ENCODE data around the gene ODF2. TPM values are rescaled to one million over a fixed set of nuclear protein-coding genes. Genes with fewer than 3 reads are reported as not detected.
"Not testable (repeated sequence)": the region's sequence is repeated elsewhere in the genome, so short reads cannot be mapped to it uniquely, and the experiment has no call there.

ODF2 gene
- total RNA-seq, 2 donors from 2014 or later, result 27.0 to 65.8 TPM

- no peak for TF ChIP-seq CTCF (IDR thresholded peaks at IDR 0.05)
- no peak for TF ChIP-seq POLR2A (IDR thresholded peaks at IDR 0.05)
- no peak for TF ChIP-seq POLR2AphosphoS5 (IDR thresholded peaks at IDR 0.05)
- intact Hi-C loops (cut with DNase I), result no loop called here
- 90% methylated on average over 17 of the region's 17 CpGs for WGBS
- Histone ChIP-seq H3K27ac (no peak overlapping the region), H3K9me3 (no peaks in the 10 kb centered on the region), H3K36me3 (no peaks in the 10 kb centered on the region), H3K4me3 (no peak overlapping the region), H3K27me3 (replicated peaks; ENCODE audit: insufficient read depth) (no peaks in the 10 kb centered on the region), H3K4me1 (replicated peaks) (no peaks in the 10 kb centered on the region)
- no peak for DNase-seq (ENCODE audit: low spot score)
Measured at GRCh38 chr9:128434340-128434739, 21.5 kb upstream of the ODF2 start.

GRCh38 chr9:128435611-128436010, 20.2 kb upstream of the ODF2 start:
- no peak overlapping the region for H3K4me3 ChIP-seq
- TF ChIP-seq CTCF (IDR thresholded peaks at IDR 0.05) (no peak), POLR2A (IDR thresholded peaks at IDR 0.05) (no peak), POLR2AphosphoS5 (IDR thresholded peaks at IDR 0.05) (no peak)
- WGBS, result 93% methylated on average over 18 of the region's 18 CpGs
- H3K27ac ChIP-seq, result no peak overlapping the region
- DNase-seq (ENCODE audit: low spot score), result no peak
- H3K4me1 ChIP-seq (replicated peaks), result no peaks in the 10 kb centered on the region
- H3K27me3 ChIP-seq (replicated peaks; ENCODE audit: insufficient read depth), result no peaks in the 10 kb centered on the region
- no peaks in the 10 kb centered on the region for H3K36me3 ChIP-seq
- intact Hi-C loops (cut with DNase I), result no loop called here
- no peaks in the 10 kb centered on the region for H3K9me3 ChIP-seq

DNA sequence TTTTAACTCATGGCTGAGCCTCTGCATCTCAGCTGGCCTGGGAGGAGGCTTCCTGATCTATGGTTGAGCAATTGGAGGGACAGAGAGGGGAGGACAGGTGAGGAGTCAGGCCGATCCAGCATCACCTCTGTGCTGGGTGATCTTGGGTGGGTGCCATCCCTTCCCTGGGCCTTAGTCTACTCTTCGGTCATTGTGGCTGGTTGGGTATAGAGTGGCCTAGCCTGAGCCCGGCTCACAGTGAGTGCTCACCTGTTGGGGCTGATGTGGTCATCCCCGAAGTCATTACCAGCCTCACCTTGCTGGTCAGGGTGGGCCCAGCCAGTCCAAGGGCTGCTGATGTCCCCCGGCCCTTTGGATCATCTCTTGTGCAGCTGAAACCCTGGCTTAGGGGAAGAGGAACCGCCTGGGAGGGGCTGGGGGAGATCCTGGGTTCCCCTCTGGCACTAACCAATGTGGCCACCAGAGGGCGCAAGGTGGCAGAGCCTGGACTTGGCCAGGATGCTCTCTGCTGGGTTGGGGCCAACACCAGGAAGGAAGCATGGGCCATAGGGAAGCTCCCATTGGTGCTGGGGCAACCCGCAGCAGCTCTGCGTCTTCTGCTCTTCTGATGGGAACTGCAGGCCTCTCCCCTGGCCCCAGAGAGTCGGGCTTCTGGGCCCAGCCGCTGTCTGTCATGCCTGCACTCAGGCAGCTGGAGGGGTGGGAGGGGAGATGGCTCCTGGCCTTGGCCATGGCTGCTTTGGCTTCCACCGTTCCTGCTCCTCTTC, 17.3 kb upstream of the ODF2 start:
- Histone ChIP-seq H3K27ac (no peak overlapping the region), H3K9me3 (no peaks in the 10 kb centered on the region), H3K4me3 (no peak overlapping the region), H3K27me3 (replicated peaks; ENCODE audit: insufficient read depth) (no peaks in the 10 kb centered on the region), H3K4me1 (replicated peaks) (no peaks in the 10 kb centered on the region), H3K36me3 (no peaks in the 10 kb centered on the region)
- intact Hi-C loops (cut with DNase I), result no loop called here
- peak; percentile 72 for DNase-seq (ENCODE audit: low spot score)
- WGBS, result 36% methylated on average over 12 of the region's 12 CpGs
- no peak for TF ChIP-seq POLR2A (IDR thresholded peaks at IDR 0.05)
- peak; percentile 81 for TF ChIP-seq POLR2AphosphoS5 (IDR thresholded peaks at IDR 0.05)
- TF ChIP-seq CTCF (IDR thresholded peaks at IDR 0.05), result peak; percentile 80 to 92 (median 89)

DNA sequence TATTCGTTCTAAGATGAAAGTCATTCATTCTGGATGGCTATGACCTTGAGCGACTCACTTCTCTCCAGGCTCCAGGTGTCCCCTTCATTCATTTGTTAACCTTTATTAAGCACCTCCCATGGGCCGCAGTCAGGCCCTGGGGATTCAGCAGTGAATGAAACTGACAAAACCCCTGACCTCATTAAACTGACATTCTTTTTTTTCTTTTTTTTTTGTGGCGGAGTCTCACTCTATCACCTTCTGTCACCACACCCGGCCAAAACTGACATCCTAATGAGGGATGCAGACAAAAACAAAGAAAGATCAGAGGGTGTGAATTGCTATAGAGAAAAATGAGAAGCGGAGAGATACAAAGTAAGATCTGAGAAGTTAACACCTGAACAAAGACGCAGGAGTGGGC, 16.5 kb upstream of the ODF2 start:
- intact Hi-C loops (cut with DNase I), result no loop called here
- Histone ChIP-seq H3K9me3 (no peaks in the 10 kb centered on the region), H3K27ac (no peak overlapping the region), H3K36me3 (no peaks in the 10 kb centered on the region), H3K27me3 (replicated peaks; ENCODE audit: insufficient read depth) (no peaks in the 10 kb centered on the region), H3K4me1 (replicated peaks) (no peaks in the 10 kb centered on the region), H3K4me3 (no peak overlapping the region)
- DNase-seq (ENCODE audit: low spot score), result no peak
- TF ChIP-seq POLR2A (IDR thresholded peaks at IDR 0.05) (no peak), POLR2AphosphoS5 (IDR thresholded peaks at IDR 0.05) (no peak), CTCF (IDR thresholded peaks at IDR 0.05) (no peak)
- 89% methylated on average over 7 of the region's 7 CpGs for WGBS

- no peaks in the 10 kb centered on the region for H3K9me3 ChIP-seq
- no peak for TF ChIP-seq CTCF (IDR thresholded peaks at IDR 0.05)
- TF ChIP-seq POLR2A (IDR thresholded peaks at IDR 0.05), result no peak
- TF ChIP-seq POLR2AphosphoS5 (IDR thresholded peaks at IDR 0.05), result no peak
- no peaks in the 10 kb centered on the region for H3K27me3 ChIP-seq (replicated peaks; ENCODE audit: insufficient read depth)
- intact Hi-C loops (cut with DNase I), result no loop called here
- no peaks in the 10 kb centered on the region for H3K36me3 ChIP-seq
- H3K4me3 ChIP-seq, result no peak overlapping the region
- 21% methylated on average over 6 of the region's 6 CpGs for WGBS
- H3K4me1 ChIP-seq (replicated peaks), result no peaks in the 10 kb centered on the region
- H3K27ac ChIP-seq, result no peak overlapping the region
- DNase-seq (ENCODE audit: low spot score), result no peak
Measured at GRCh38 chr9:128442150-128442549, 13.7 kb upstream of the ODF2 start.

- H3K4me1 ChIP-seq (replicated peaks); DNase-seq (ENCODE audit: low spot score); H3K36me3 ChIP-seq; H3K27ac ChIP-seq; H3K4me3 ChIP-seq; H3K9me3 ChIP-seq; intact Hi-C loops (cut with DNase I); H3K27me3 ChIP-seq (replicated peaks; ENCODE audit: insufficient read depth): not testable (repeated sequence)
- 97% methylated on average over 5 of the region's 5 CpGs for WGBS
Measured at GRCh38 chr9:128446505-128446904, 9.3 kb upstream of the ODF2 start.
